Neural progenitor cell (in vitro differentiated cells): ENCODE results near the gene ZNF57. TPM values are rescaled to one million over a fixed set of nuclear protein-coding genes. Genes with fewer than 3 reads are reported as not detected.
"Not testable (repeated sequence)": the region's sequence is repeated elsewhere in the genome, so short reads cannot be mapped to it uniquely, and the experiment has no call there.

ENCODE experiments used
- DNase-seq: peaks from one replicate; pipeline ENCODE4 v3.0.0-alpha.2; 2016; ENCODE audit warnings: low spot score
- H2AFZ ChIP-seq: fragments of 200-600 bp; sonication (generic); replicated peaks from 2 replicates; pipeline ENCODE4 v1.6.1; 2016; ENCODE audit warnings: antibody characterized with exemption
- H3F3A ChIP-seq: fragments of 200-600 bp; sonication (generic); 2 replicates; pipeline ENCODE4 v1.6.1; 2016; ENCODE audit warnings: antibody characterized with exemption, low read depth
- H3K27ac ChIP-seq: fragments of 200-600 bp; sonication (generic); 2 replicates; pipeline ENCODE4 v1.5.1; 2016; ENCODE audit warnings: mild to moderate bottlenecking
- H3K27me3 ChIP-seq: fragments of 200-600 bp; sonication (generic); 2 replicates; pipeline ENCODE4 v1.6.1; 2016; ENCODE audit warnings: mild to moderate bottlenecking, moderate library complexity
- H3K36me3 ChIP-seq: fragments of 200-600 bp; sonication (generic); 2 replicates; pipeline ENCODE4 v1.5.1; 2016
- H3K4me1 ChIP-seq: fragments of 200-600 bp; sonication (generic); 2 replicates; pipeline ENCODE4 v1.6.1; 2016; ENCODE audit warnings: mixed run types
- H3K4me2 ChIP-seq: fragments of 200-600 bp; sonication (generic); 2 replicates; pipeline ENCODE4 v1.6.1; 2016
- H3K4me3 ChIP-seq: fragments of 200-600 bp; sonication (generic); 2 replicates; pipeline ENCODE4 v1.5.1; 2016
- H3K79me2 ChIP-seq: fragments of 200-600 bp; sonication (generic); 2 replicates; pipeline ENCODE4 v1.6.1; 2016; ENCODE audit warnings: low read depth
- H3K9ac ChIP-seq: fragments of 200-600 bp; sonication (generic); 2 replicates; pipeline ENCODE4 v1.6.1; 2016
- H3K9me3 ChIP-seq: fragments of 200-600 bp; sonication (generic); 2 replicates; pipeline ENCODE4 v1.5.1; 2016; ENCODE audit warnings: low read depth
- H4K20me1 ChIP-seq: fragments of 200-600 bp; sonication (generic); 2 replicates; pipeline ENCODE4 v1.6.1; 2016; ENCODE audit warnings: low read depth
- H3K27ac Mint-ChIP-seq: 3 replicates; pipeline ENCODE4 v1.8.0; 2021; ENCODE audit warnings: mixed read lengths
- H3K27me3 Mint-ChIP-seq: 2 replicates; pipeline ENCODE4 v1.8.0; 2022; ENCODE audit warnings: low read depth, mild to moderate bottlenecking, inconsistent platforms, moderate library complexity, mixed read lengths; ENCODE audit not compliant: insufficient read depth
- H3K36me3 Mint-ChIP-seq: 3 replicates; pipeline ENCODE4 v1.8.0; 2021; ENCODE audit warnings: mixed read lengths
- H3K4me1 Mint-ChIP-seq: 3 replicates; pipeline ENCODE4 v1.8.0; 2021; ENCODE audit warnings: mixed read lengths
- H3K4me3 Mint-ChIP-seq: 3 replicates; pipeline ENCODE4 v1.8.0; 2021; ENCODE audit warnings: mild to moderate bottlenecking, moderate library complexity, mixed read lengths
- H3K9me3 Mint-ChIP-seq: 3 replicates; pipeline ENCODE4 v1.8.0; 2020; ENCODE audit warnings: mixed read lengths
- CTCF ChIP-seq: fragments of 200-600 bp; sonication (generic); IDR thresholded peaks from 2 replicates; pipeline ENCODE4 v1.5.1; 2017; ENCODE audit warnings: antibody characterized with exemption, mild to moderate bottlenecking
- EZH2 ChIP-seq: fragments of 200-600 bp; sonication (generic); IDR thresholded peaks from 2 replicates; pipeline ENCODE4 v1.6.1; 2017; ENCODE audit warnings: antibody characterized with exemption, mild to moderate bottlenecking, moderate library complexity
- EZH2phosphoT487 ChIP-seq: fragments of 200-600 bp; sonication (generic); IDR thresholded peaks from 2 replicates; pipeline ENCODE4 v1.6.1; 2017; ENCODE audit warnings: antibody characterized with exemption
- total RNA-seq: library from RNA; depleted of rRNA; stranded (reverse); fragments of >200 nt; gene quantifications from 2 replicates; pipeline ENCODE4 v1.2.3, GENCODE V29; 2015; ENCODE audit warnings: low replicate concordance

ZNF57 gene
- total RNA-seq, 1 donor from 2014 or later: 5.6 TPM

DNA sequence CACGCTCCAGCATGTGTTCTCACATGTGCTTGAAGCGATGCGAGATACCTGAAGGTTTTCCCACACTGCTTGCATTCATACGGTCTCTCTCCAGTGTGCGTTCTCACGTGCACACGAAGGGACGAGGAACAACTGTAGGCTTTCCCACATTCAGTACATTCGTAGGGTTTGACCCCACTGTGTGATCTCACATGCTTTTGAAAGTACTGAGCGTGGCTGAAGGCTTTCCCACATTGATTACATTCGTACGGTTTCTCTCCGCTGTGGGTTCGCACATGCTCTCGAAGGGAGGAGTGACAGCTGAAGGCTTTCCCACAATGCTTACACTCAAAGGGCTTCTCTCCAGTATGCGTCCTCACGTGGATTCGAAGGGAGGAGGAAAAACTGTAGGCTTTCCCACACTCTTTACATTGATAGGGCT, 32.8 kb downstream of the ZNF57 start:
- H3K4me1 Mint-ChIP-seq: no peaks in the 10 kb centered on the region
- H2AFZ ChIP-seq: no peak overlapping the region
- no peak overlapping the region for H3K27ac Mint-ChIP-seq
- H3F3A ChIP-seq: peaks cover 10% of the 10 kb centered on the region
- H3K4me1 ChIP-seq: no peaks in the 10 kb centered on the region
- peaks cover 10% of the 10 kb centered on the region for H3K27me3 Mint-ChIP-seq
- no peak overlapping the region for H3K4me3 ChIP-seq
- no peak overlapping the region for H3K4me3 Mint-ChIP-seq
- peaks cover 30% of the 10 kb centered on the region for H3K36me3 ChIP-seq
- no peaks in the 10 kb centered on the region for H3K27me3 ChIP-seq
- no peaks in the 10 kb centered on the region for H4K20me1 ChIP-seq
- no peak overlapping the region for H3K4me2 ChIP-seq
- H3K27ac ChIP-seq: no peak overlapping the region
- no peaks in the 10 kb centered on the region for H3K79me2 ChIP-seq
- peaks cover 29% of the 10 kb centered on the region for H3K9me3 ChIP-seq
- peaks cover 61% of the 10 kb centered on the region for H3K36me3 Mint-ChIP-seq
- DNase-seq: no peak
- H3K9ac ChIP-seq: no peak overlapping the region
- peaks cover 73% of the 10 kb centered on the region for H3K9me3 Mint-ChIP-seq
- TF ChIP-seq CTCF (no peak), EZH2 (no peak), EZH2phosphoT487 (no peak)

GRCh38 chr19:2935863-2936262, 35.1 kb downstream of the ZNF57 start:
- not testable (repeated sequence) for H3K4me3 ChIP-seq, H3K4me1 ChIP-seq, H3K27ac ChIP-seq, H3K27ac Mint-ChIP-seq, H4K20me1 ChIP-seq, H3K27me3 Mint-ChIP-seq, DNase-seq, H3K4me3 Mint-ChIP-seq, H3K27me3 ChIP-seq, H3K79me2 ChIP-seq, H3K9ac ChIP-seq, H2AFZ ChIP-seq, H3K4me1 Mint-ChIP-seq, H3K4me2 ChIP-seq
- Mint-ChIP-seq H3K36me3 (peaks cover 65% of the 10 kb centered on the region), H3K9me3 (peaks cover 65% of the 10 kb centered on the region)
- peaks cover 10% of the 10 kb centered on the region for H3F3A ChIP-seq
- peaks cover 30% of the 10 kb centered on the region for H3K36me3 ChIP-seq
- H3K9me3 ChIP-seq: peaks cover 29% of the 10 kb centered on the region

- Histone ChIP-seq H3K9ac (no peak overlapping the region), H3K4me3 (no peak overlapping the region), H3K9me3 (no peaks in the 10 kb centered on the region), H3K36me3 (no peaks in the 10 kb centered on the region), H3K27ac (no peak overlapping the region), H2AFZ (no peak overlapping the region), H3F3A (peaks cover 27% of the 10 kb centered on the region), H4K20me1 (no peaks in the 10 kb centered on the region), H3K4me2 (no peak overlapping the region), H3K4me1 (no peaks in the 10 kb centered on the region), H3K79me2 (peaks cover 7% of the 10 kb centered on the region), H3K27me3 (no peaks in the 10 kb centered on the region)
- H3K27ac Mint-ChIP-seq: no peak overlapping the region
- H3K4me1 Mint-ChIP-seq: peaks cover 7% of the 10 kb centered on the region
- peaks cover 18% of the 10 kb centered on the region for H3K36me3 Mint-ChIP-seq
- TF ChIP-seq EZH2 (no peak), CTCF (no peak), EZH2phosphoT487 (no peak)
- H3K4me3 Mint-ChIP-seq: peak overlapping the region; percentile 96
- H3K9me3 Mint-ChIP-seq: peaks cover 4% of the 10 kb centered on the region
- peaks cover 3% of the 10 kb centered on the region for H3K27me3 Mint-ChIP-seq
- no peak for DNase-seq
These were observed 42.4 kb downstream of the ZNF57 start for GRCh38 chr19:2942928-2943640.

GRCh38 chr19:2944403-2944774, 43.7 kb downstream of the ZNF57 start:
- peaks cover 2% of the 10 kb centered on the region for H3K4me1 ChIP-seq
- peak overlapping the region; percentile 45 for H3K9ac ChIP-seq
- H2AFZ ChIP-seq: peak overlapping the region; percentile 71
- no peaks in the 10 kb centered on the region for H3K9me3 Mint-ChIP-seq
- peaks cover 12% of the 10 kb centered on the region for H3K4me1 Mint-ChIP-seq
- H3F3A ChIP-seq: peaks cover 27% of the 10 kb centered on the region
- peaks cover 11% of the 10 kb centered on the region for H3K36me3 Mint-ChIP-seq
- no peaks in the 10 kb centered on the region for H3K36me3 ChIP-seq
- H3K79me2 ChIP-seq: peaks cover 14% of the 10 kb centered on the region
- H3K4me3 Mint-ChIP-seq: peak overlapping the region; percentile 96
- H3K4me2 ChIP-seq: peak overlapping the region; percentile 93
- no peak for DNase-seq
- H3K27ac Mint-ChIP-seq: peak overlapping the region; percentile 69
- TF ChIP-seq EZH2phosphoT487 (no peak), CTCF (no peak), EZH2 (no peak)
- peak overlapping the region; percentile 84 for H3K4me3 ChIP-seq
- H3K27me3 ChIP-seq: no peaks in the 10 kb centered on the region
- peaks cover 6% of the 10 kb centered on the region for H4K20me1 ChIP-seq
- no peak overlapping the region for H3K27ac ChIP-seq
- H3K27me3 Mint-ChIP-seq: peaks cover 3% of the 10 kb centered on the region
- no peaks in the 10 kb centered on the region for H3K9me3 ChIP-seq
